Neural progenitor cell (in vitro differentiated cells): Measurements from ENCODE around the gene FLNA. TPM values are rescaled to one million over a fixed set of nuclear protein-coding genes. Genes with fewer than 3 reads are reported as not detected.

Source experiments
- DNase-seq: peaks from one replicate; pipeline ENCODE4 v3.0.0-alpha.2; 2016; ENCODE audit warnings: low spot score
- H2AFZ ChIP-seq: fragments of 200-600 bp; sonication (generic); replicated peaks from 2 replicates; pipeline ENCODE4 v1.6.1; 2016; ENCODE audit warnings: antibody characterized with exemption
- H3F3A ChIP-seq: fragments of 200-600 bp; sonication (generic); 2 replicates; pipeline ENCODE4 v1.6.1; 2016; ENCODE audit warnings: antibody characterized with exemption, low read depth
- H3K27ac ChIP-seq: fragments of 200-600 bp; sonication (generic); 2 replicates; pipeline ENCODE4 v1.5.1; 2016; ENCODE audit warnings: mild to moderate bottlenecking
- H3K27me3 ChIP-seq: fragments of 200-600 bp; sonication (generic); 2 replicates; pipeline ENCODE4 v1.6.1; 2016; ENCODE audit warnings: mild to moderate bottlenecking, moderate library complexity
- H3K36me3 ChIP-seq: fragments of 200-600 bp; sonication (generic); 2 replicates; pipeline ENCODE4 v1.5.1; 2016
- H3K4me1 ChIP-seq: fragments of 200-600 bp; sonication (generic); 2 replicates; pipeline ENCODE4 v1.6.1; 2016; ENCODE audit warnings: mixed run types
- H3K4me2 ChIP-seq: fragments of 200-600 bp; sonication (generic); 2 replicates; pipeline ENCODE4 v1.6.1; 2016
- H3K4me3 ChIP-seq: fragments of 200-600 bp; sonication (generic); 2 replicates; pipeline ENCODE4 v1.5.1; 2016
- H3K79me2 ChIP-seq: fragments of 200-600 bp; sonication (generic); 2 replicates; pipeline ENCODE4 v1.6.1; 2016; ENCODE audit warnings: low read depth
- H3K9ac ChIP-seq: fragments of 200-600 bp; sonication (generic); 2 replicates; pipeline ENCODE4 v1.6.1; 2016
- H3K9me3 ChIP-seq: fragments of 200-600 bp; sonication (generic); 2 replicates; pipeline ENCODE4 v1.5.1; 2016; ENCODE audit warnings: low read depth
- H4K20me1 ChIP-seq: fragments of 200-600 bp; sonication (generic); 2 replicates; pipeline ENCODE4 v1.6.1; 2016; ENCODE audit warnings: low read depth
- H3K27ac Mint-ChIP-seq: 3 replicates; pipeline ENCODE4 v1.8.0; 2021; ENCODE audit warnings: mixed read lengths
- H3K27me3 Mint-ChIP-seq: 2 replicates; pipeline ENCODE4 v1.8.0; 2022; ENCODE audit warnings: low read depth, mild to moderate bottlenecking, inconsistent platforms, moderate library complexity, mixed read lengths; ENCODE audit not compliant: insufficient read depth
- H3K36me3 Mint-ChIP-seq: 3 replicates; pipeline ENCODE4 v1.8.0; 2021; ENCODE audit warnings: mixed read lengths
- H3K4me1 Mint-ChIP-seq: 3 replicates; pipeline ENCODE4 v1.8.0; 2021; ENCODE audit warnings: mixed read lengths
- H3K4me3 Mint-ChIP-seq: 3 replicates; pipeline ENCODE4 v1.8.0; 2021; ENCODE audit warnings: mild to moderate bottlenecking, moderate library complexity, mixed read lengths
- H3K9me3 Mint-ChIP-seq: 3 replicates; pipeline ENCODE4 v1.8.0; 2020; ENCODE audit warnings: mixed read lengths
- CTCF ChIP-seq: fragments of 200-600 bp; sonication (generic); IDR thresholded peaks from 2 replicates; pipeline ENCODE4 v1.5.1; 2017; ENCODE audit warnings: antibody characterized with exemption, mild to moderate bottlenecking
- EZH2 ChIP-seq: fragments of 200-600 bp; sonication (generic); IDR thresholded peaks from 2 replicates; pipeline ENCODE4 v1.6.1; 2017; ENCODE audit warnings: antibody characterized with exemption, mild to moderate bottlenecking, moderate library complexity
- EZH2phosphoT487 ChIP-seq: fragments of 200-600 bp; sonication (generic); IDR thresholded peaks from 2 replicates; pipeline ENCODE4 v1.6.1; 2017; ENCODE audit warnings: antibody characterized with exemption
- total RNA-seq: library from RNA; depleted of rRNA; stranded (reverse); fragments of >200 nt; gene quantifications from 2 replicates; pipeline ENCODE4 v1.2.3, GENCODE V29; 2015; ENCODE audit warnings: low replicate concordance

FLNA gene
- total RNA-seq, 1 donor from 2014 or later, result 189 TPM

- Histone ChIP-seq H3K9me3 (no peaks in the 10 kb centered on the region), H3K36me3 (no peaks in the 10 kb centered on the region), H3K4me2 (peak overlapping the region; percentile 92), H3K4me3 (peak overlapping the region; percentile 86), H3F3A (peaks cover 1% of the 10 kb centered on the region), H3K27ac (peak overlapping the region; percentile 87), H3K4me1 (no peaks in the 10 kb centered on the region), H3K79me2 (peaks cover 58% of the 10 kb centered on the region), H4K20me1 (peaks cover 47% of the 10 kb centered on the region), H3K9ac (peak overlapping the region; percentile 77), H2AFZ (no peak overlapping the region), H3K27me3 (peaks cover 8% of the 10 kb centered on the region)
- DNase-seq, result peak; percentile 89
- TF ChIP-seq CTCF (no peak), EZH2phosphoT487 (no peak), EZH2 (no peak)
- Mint-ChIP-seq H3K36me3 (peaks cover 2% of the 10 kb centered on the region), H3K4me3 (peak overlapping the region; percentile 93), H3K27ac (peak overlapping the region; percentile 99), H3K27me3 (peaks cover 22% of the 10 kb centered on the region), H3K4me1 (peaks cover 4% of the 10 kb centered on the region), H3K9me3 (peaks cover 13% of the 10 kb centered on the region)
Measured at GRCh38 chrX:154369449-154370299, 4.8 kb downstream of the FLNA start.

GRCh38 chrX:154368630-154369448, 5.6 kb downstream of the FLNA start:
- Mint-ChIP-seq H3K9me3 (peaks cover 14% of the 10 kb centered on the region), H3K27ac (no peak overlapping the region), H3K36me3 (peaks cover 3% of the 10 kb centered on the region), H3K4me3 (peak overlapping the region; percentile 80), H3K27me3 (peaks cover 23% of the 10 kb centered on the region), H3K4me1 (peaks cover 4% of the 10 kb centered on the region)
- Histone ChIP-seq H3K4me1 (no peaks in the 10 kb centered on the region), H4K20me1 (peaks cover 52% of the 10 kb centered on the region), H3F3A (no peaks in the 10 kb centered on the region), H2AFZ (no peak overlapping the region), H3K36me3 (no peaks in the 10 kb centered on the region), H3K27me3 (peaks cover 6% of the 10 kb centered on the region), H3K4me2 (peak overlapping the region; percentile 92), H3K4me3 (peak overlapping the region; percentile 86), H3K27ac (peak overlapping the region; percentile 87), H3K9ac (peak overlapping the region; percentile 66), H3K79me2 (peaks cover 58% of the 10 kb centered on the region), H3K9me3 (no peaks in the 10 kb centered on the region)
- TF ChIP-seq EZH2phosphoT487 (no peak), EZH2 (no peak), CTCF (no peak)
- DNase-seq, result peak; percentile 27

- H3K9me3 Mint-ChIP-seq, result peaks cover 16% of the 10 kb centered on the region
- H3K4me1 Mint-ChIP-seq, result no peaks in the 10 kb centered on the region
- peak overlapping the region; percentile 67 for H3K4me3 Mint-ChIP-seq
- no peak overlapping the region for H3K9ac ChIP-seq
- H3K27ac ChIP-seq, result no peak overlapping the region
- no peak overlapping the region for H3K4me2 ChIP-seq
- peaks cover 58% of the 10 kb centered on the region for H3K79me2 ChIP-seq
- peak overlapping the region; percentile 46 for H3K27ac Mint-ChIP-seq
- no peaks in the 10 kb centered on the region for H3K4me1 ChIP-seq
- H3K9me3 ChIP-seq, result no peaks in the 10 kb centered on the region
- H3K36me3 ChIP-seq, result no peaks in the 10 kb centered on the region
- peaks cover 57% of the 10 kb centered on the region for H4K20me1 ChIP-seq
- H3K36me3 Mint-ChIP-seq, result peaks cover 7% of the 10 kb centered on the region
- TF ChIP-seq EZH2phosphoT487, result no peak
- no peak for DNase-seq
- peaks cover 20% of the 10 kb centered on the region for H3K27me3 Mint-ChIP-seq
- H2AFZ ChIP-seq, result no peak overlapping the region
- H3F3A ChIP-seq, result no peaks in the 10 kb centered on the region
- no peak overlapping the region for H3K4me3 ChIP-seq
- peaks cover 6% of the 10 kb centered on the region for H3K27me3 ChIP-seq
Measured at GRCh38 chrX:154367474-154368308, 6.7 kb downstream of the FLNA start.
